Gastroesophageal sphincter (tissue), 4 donors: ENCODE measurements around the gene LIN9. TPM values are rescaled to one million over a fixed set of nuclear protein-coding genes. Genes with fewer than 3 reads are reported as not detected.
"Not testable (repeated sequence)": the region's sequence is repeated elsewhere in the genome, so short reads cannot be mapped to it uniquely, and the experiment has no call there.

ENCODE experiments used
- ATAC-seq: fragments of 150-250 bp; one replicate; pipeline ENCODE4 v1.9.1; 2016; ENCODE audit warnings: mild to moderate bottlenecking, moderate library complexity
- H3K27ac ChIP-seq, 4 donors: fragments of 200-600 bp; sonication (generic) in 3 of 4; 1 replicate in 3 of 4; 2 replicates in 1 of 4; pipeline ENCODE4 v1.5.1; 2016 to 2019
- H3K27me3 ChIP-seq: fragments of 200-600 bp; sonication (generic); one replicate; pipeline ENCODE4 v1.5.1; 2019
- H3K36me3 ChIP-seq, 2 donors: fragments of 200-600 bp; sonication (generic); one replicate each; pipeline ENCODE4 v1.5.1; 2019; ENCODE audit warnings: control low read depth in 1 of 2
- H3K4me1 ChIP-seq, 3 donors: fragments of 200-600 bp; sonication (generic); 1 replicate in 2 of 3; 2 replicates in 1 of 3; pipeline ENCODE4 v1.5.1; 2016 to 2019; ENCODE audit warnings: control low read depth in 2 of 3
- H3K4me3 ChIP-seq, 2 donors: fragments of 200-600 bp; sonication (generic); one replicate each; pipeline ENCODE4 v1.5.1; 2019; ENCODE audit warnings: mild to moderate bottlenecking in 1 of 2, moderate library complexity in 1 of 2
- H3K9me3 ChIP-seq, 3 donors: fragments of 200-600 bp; sonication (generic); one replicate each; pipeline ENCODE4 v1.5.1; 2017 to 2019; ENCODE audit warnings: control low read depth in 2 of 3
- CTCF ChIP-seq, 4 experiments: fragments of 200-600 bp in 2 of 4; fragments of 450-650 bp in 2 of 4; sonication (generic) in 1 of 4; IDR thresholded peaks; one replicate each; pipeline ENCODE4 v1.5.1; 2017 to 2019; ENCODE audit warnings: antibody characterized with exemption in 4 of 4, mild to moderate bottlenecking in 2 of 4, moderate library complexity in 2 of 4
- EP300 ChIP-seq: sonication (generic); formaldehyde crosslinking; IDR thresholded peaks from one replicate; pipeline ENCODE4 v1.6.1; 2017; ENCODE audit warnings: antibody characterized with exemption, mild to moderate bottlenecking
- POLR2A ChIP-seq, 2 donors: fragments of 450-650 bp; IDR thresholded peaks; one replicate each; pipeline ENCODE4 v1.6.1; 2017; ENCODE audit warnings: antibody characterized with exemption in 2 of 2, mild to moderate bottlenecking in 2 of 2, moderate library complexity in 1 of 2
- POLR2AphosphoS5 ChIP-seq: sonication (generic); formaldehyde crosslinking; IDR thresholded peaks from one replicate; pipeline ENCODE4 v1.6.1; 2017; ENCODE audit warnings: antibody characterized with exemption
- WGBS, 2 donors: methylation state at CpG; one replicate each; pipeline ENCODE4 v1.1.5; 2018; ENCODE audit warnings: low coverage in 1 of 2; 5-methylcytosine and 5-hydroxymethylcytosine counted together
- total RNA-seq, 4 donors: library from RNA; depleted of rRNA; stranded (reverse); fragments of >200 nt; gene quantifications; one replicate each; pipeline ENCODE4 v1.1.0, GENCODE V29; 2016

Gene LIN9
- total RNA-seq, 4 donors from 2014 or later, result 2.8 to 5.4 (median 3.4) TPM

GRCh38 chr1:226207048-226207447 is 101.9 kb downstream of the LIN9 start:
- 95 to 96% methylated on average over 5 of the region's 5 CpGs for WGBS, 2 donors
- no peak for TF ChIP-seq POLR2AphosphoS5
- TF ChIP-seq CTCF (IDR thresholded peaks at IDR 0.05), result no peak
- TF ChIP-seq EP300, result no peak
- TF ChIP-seq POLR2A (IDR thresholded peaks at IDR 0.05), result no peak
- Histone ChIP-seq H3K9me3 (no peaks in the 10 kb centered on the region), H3K4me3 (no peak overlapping the region), H3K36me3 (no peaks in the 10 kb centered on the region), H3K27me3 (no peaks in the 10 kb centered on the region), H3K4me1 (no peaks in the 10 kb centered on the region), H3K27ac (no peak overlapping the region)
- ATAC-seq, result no peak

GRCh38 chr1:226204198-226204597 is 104.8 kb downstream of the LIN9 start:
- Histone ChIP-seq H3K36me3 (no peaks in the 10 kb centered on the region), H3K9me3 (no peaks in the 10 kb centered on the region), H3K4me1 (no peaks in the 10 kb centered on the region), H3K27ac (no peak overlapping the region), H3K27me3 (no peaks in the 10 kb centered on the region), H3K4me3 (no peak overlapping the region)
- no peak for ATAC-seq
- no peak for TF ChIP-seq EP300
- no peak for TF ChIP-seq POLR2A (IDR thresholded peaks at IDR 0.05)
- TF ChIP-seq CTCF (IDR thresholded peaks at IDR 0.05), result no peak
- TF ChIP-seq POLR2AphosphoS5, result no peak

- Histone ChIP-seq H3K27ac (no peak overlapping the region), H3K9me3 (no peaks in the 10 kb centered on the region), H3K4me1 (no peaks in the 10 kb centered on the region), H3K4me3 (no peak overlapping the region), H3K27me3 (peaks cover 4% of the 10 kb centered on the region), H3K36me3 (no peaks in the 10 kb centered on the region)
- TF ChIP-seq EP300 (no peak), POLR2AphosphoS5 (no peak), POLR2A (IDR thresholded peaks at IDR 0.05) (no peak), CTCF (IDR thresholded peaks at IDR 0.05) (no peak)
- ATAC-seq, result no peak
- 70 to 87% methylated on average over 2 to 3 of the region's 4 CpGs for WGBS, 2 donors
These were observed 105.3 kb downstream of the LIN9 start for GRCh38 chr1:226203655-226204054.

- Histone ChIP-seq H3K36me3 (no peaks in the 10 kb centered on the region), H3K4me1 (no peaks in the 10 kb centered on the region), H3K27ac (no peak overlapping the region), H3K9me3 (no peaks in the 10 kb centered on the region), H3K4me3 (no peak overlapping the region), H3K27me3 (peaks cover 8% of the 10 kb centered on the region)
- no peak for ATAC-seq
- TF ChIP-seq POLR2A (IDR thresholded peaks at IDR 0.05) (no peak), CTCF (IDR thresholded peaks at IDR 0.05) (no peak), EP300 (no peak), POLR2AphosphoS5 (no peak)
- 70 to 100% methylated on average over 1 of the region's 1 CpG for WGBS, 2 donors
These were observed 105.7 kb downstream of the LIN9 start for GRCh38 chr1:226203240-226203639.

- WGBS, 2 donors, result 83 to 100% methylated on average over 5 to 6 of the region's 6 CpGs
These were observed 106.3 kb downstream of the LIN9 start for GRCh38 chr1:226202666-226203065.

More at GRCh38 chr1:226202666-226203065, 106.3 kb downstream of the LIN9 start:
- H3K4me1 ChIP-seq, H3K9me3 ChIP-seq, H3K27ac ChIP-seq, H3K36me3 ChIP-seq, ATAC-seq, H3K4me3 ChIP-seq: not testable (repeated sequence)
- peaks cover 11% of the 10 kb centered on the region for H3K27me3 ChIP-seq
